Endothelial cell (in vitro differentiated cells): Measurements from ENCODE around the gene CHIA. TPM values are rescaled to one million over a fixed set of nuclear protein-coding genes. Genes with fewer than 3 reads are reported as not detected.

ENCODE experiments used
- DNase-seq: peaks from one replicate; pipeline ENCODE4 v3.0.0; 2021; ENCODE audit warnings: low spot score
- H3K27ac Mint-ChIP-seq: one replicate; pipeline ENCODE4 v1.8.0; 2021; ENCODE audit warnings: mixed read lengths, inconsistent platforms; ENCODE audit not compliant: unreplicated experiment
- H3K27me3 Mint-ChIP-seq: one replicate; pipeline ENCODE4 v1.8.0; 2021; ENCODE audit warnings: mild to moderate bottlenecking, moderate library complexity, mixed read lengths, inconsistent platforms; ENCODE audit not compliant: unreplicated experiment
- H3K36me3 Mint-ChIP-seq: one replicate; pipeline ENCODE4 v1.8.0; 2021; ENCODE audit warnings: mild to moderate bottlenecking, low read depth, mixed read lengths, inconsistent platforms; ENCODE audit not compliant: unreplicated experiment
- H3K4me1 Mint-ChIP-seq: one replicate; pipeline ENCODE4 v1.8.0; 2021; ENCODE audit warnings: mild to moderate bottlenecking, mixed read lengths, inconsistent platforms; ENCODE audit not compliant: unreplicated experiment
- H3K4me3 Mint-ChIP-seq: one replicate; pipeline ENCODE4 v1.8.0; 2021; ENCODE audit warnings: mild to moderate bottlenecking, mixed read lengths, inconsistent platforms; ENCODE audit not compliant: unreplicated experiment
- H3K9me3 Mint-ChIP-seq: one replicate; pipeline ENCODE4 v1.8.0; 2021; ENCODE audit warnings: mixed read lengths, inconsistent platforms; ENCODE audit not compliant: unreplicated experiment
- CTCF ChIP-seq: fragments of 200-600 bp; sonication (generic); IDR thresholded peaks from one replicate; pipeline ENCODE4 v1.5.0; 2021; ENCODE audit warnings: antibody characterized with exemption; ENCODE audit not compliant: unreplicated experiment
- total RNA-seq: library from RNA; stranded (reverse); fragmentation: NEBNext Ultra II Directional; extraction: Animal tissue kit (Norgen Biotek cat#: 25700); gene quantifications from one replicate; pipeline ENCODE4 v1.2.1, GENCODE V29; 2021; ENCODE audit not compliant: unreplicated experiment

CHIA gene
- total RNA-seq, 1 donor from 2014 or later, result not detected

GRCh38 chr1:111361761-111362160, 71.1 kb downstream of the CHIA start:
- no peak for TF ChIP-seq CTCF
- DNase-seq, result no peak
- no peaks in the 10 kb centered on the region for H3K36me3 Mint-ChIP-seq
- H3K27ac Mint-ChIP-seq, result no peak overlapping the region
- peaks cover 41% of the 10 kb centered on the region for H3K4me1 Mint-ChIP-seq
- H3K9me3 Mint-ChIP-seq, result no peaks in the 10 kb centered on the region
- no peak overlapping the region for H3K4me3 Mint-ChIP-seq
- H3K27me3 Mint-ChIP-seq, result no peaks in the 10 kb centered on the region

- TF ChIP-seq CTCF, result no peak
- no peak for DNase-seq
- Mint-ChIP-seq H3K27me3 (peaks cover 1% of the 10 kb centered on the region), H3K36me3 (no peaks in the 10 kb centered on the region), H3K9me3 (no peaks in the 10 kb centered on the region), H3K4me1 (peaks cover 28% of the 10 kb centered on the region), H3K27ac (peak overlapping the region; percentile 78), H3K4me3 (no peak overlapping the region)
Observed at GRCh38 chr1:111364690-111365089, 74.0 kb downstream of the CHIA start.

GRCh38 chr1:111366256-111366655, 75.6 kb downstream of the CHIA start:
- DNase-seq, result no peak
- Mint-ChIP-seq H3K27me3 (peaks cover 3% of the 10 kb centered on the region), H3K36me3 (no peaks in the 10 kb centered on the region), H3K9me3 (no peaks in the 10 kb centered on the region), H3K4me1 (peaks cover 18% of the 10 kb centered on the region), H3K4me3 (no peak overlapping the region), H3K27ac (no peak overlapping the region)
- no peak for TF ChIP-seq CTCF

GRCh38 chr1:111369177-111369576, 78.5 kb downstream of the CHIA start:
- Mint-ChIP-seq H3K4me3 (no peak overlapping the region), H3K4me1 (peaks cover 9% of the 10 kb centered on the region), H3K27ac (no peak overlapping the region), H3K27me3 (peaks cover 3% of the 10 kb centered on the region), H3K9me3 (no peaks in the 10 kb centered on the region), H3K36me3 (no peaks in the 10 kb centered on the region)
- TF ChIP-seq CTCF, result no peak
- no peak for DNase-seq

GRCh38 chr1:111369645-111370044, 79.0 kb downstream of the CHIA start:
- TF ChIP-seq CTCF, result no peak
- H3K27ac Mint-ChIP-seq, result no peak overlapping the region
- DNase-seq, result no peak
- peaks cover 4% of the 10 kb centered on the region for H3K4me1 Mint-ChIP-seq
- no peaks in the 10 kb centered on the region for H3K36me3 Mint-ChIP-seq
- no peak overlapping the region for H3K4me3 Mint-ChIP-seq
- peaks cover 3% of the 10 kb centered on the region for H3K27me3 Mint-ChIP-seq
- H3K9me3 Mint-ChIP-seq, result no peaks in the 10 kb centered on the region

Other genes starting within 250 kb of the CHIA start
- 79.8 TPM for gene DRAM2, start 150.8 kb upstream of the CHIA start, total RNA-seq
- 127 TPM for gene CEPT1, start 150.6 kb upstream of the CHIA start, total RNA-seq
- gene DENND2D, start 90.2 kb upstream of the CHIA start, total RNA-seq, result 3.6 TPM
- gene CHI3L2, start 63.1 kb upstream of the CHIA start, total RNA-seq, result 1.3 TPM
- 3.4 TPM for gene OVGP1, start 136.9 kb downstream of the CHIA start, total RNA-seq
- gene WDR77, start 158.4 kb downstream of the CHIA start, total RNA-seq, result 46.2 TPM
- 211 TPM for gene ATP5PB, start 158.6 kb downstream of the CHIA start, total RNA-seq
- 0.95 TPM for gene C1orf162, start 183.1 kb downstream of the CHIA start, total RNA-seq
- gene ADORA3, start 212.8 kb downstream of the CHIA start, total RNA-seq, result 0.13 TPM
- gene TMIGD3, start 212.8 kb downstream of the CHIA start, total RNA-seq, result 1.1 TPM